Glutamatergic neuron (in vitro differentiated cells): ENCODE results near the gene CXXC4. TPM values are rescaled to one million over a fixed set of nuclear protein-coding genes. Genes with fewer than 3 reads are reported as not detected.

Experiments used
- DNase-seq: peaks from one replicate; pipeline ENCODE4 v3.0.0; 2022
- H3K27ac Mint-ChIP-seq: one replicate; pipeline ENCODE4 v1.8.0; 2020; ENCODE audit warnings: mild to moderate bottlenecking, mixed read lengths, inconsistent platforms; ENCODE audit not compliant: unreplicated experiment
- H3K27me3 Mint-ChIP-seq: one replicate; pipeline ENCODE4 v1.8.0; 2020; ENCODE audit warnings: mild to moderate bottlenecking, moderate library complexity, mixed read lengths, inconsistent platforms; ENCODE audit not compliant: unreplicated experiment
- H3K36me3 Mint-ChIP-seq: one replicate; pipeline ENCODE4 v1.8.0; 2020; ENCODE audit warnings: mild to moderate bottlenecking, mixed read lengths, inconsistent platforms; ENCODE audit not compliant: unreplicated experiment
- H3K4me1 Mint-ChIP-seq: one replicate; pipeline ENCODE4 v1.8.0; 2020; ENCODE audit warnings: mild to moderate bottlenecking, low read depth, mixed read lengths, inconsistent platforms; ENCODE audit not compliant: unreplicated experiment
- H3K4me3 Mint-ChIP-seq: one replicate; pipeline ENCODE4 v1.8.0; 2020; ENCODE audit warnings: mild to moderate bottlenecking, mixed read lengths, inconsistent platforms; ENCODE audit not compliant: unreplicated experiment
- H3K9me3 Mint-ChIP-seq: one replicate; pipeline ENCODE4 v1.8.0; 2020; ENCODE audit warnings: mild to moderate bottlenecking, moderate library complexity, mixed read lengths, inconsistent platforms; ENCODE audit not compliant: unreplicated experiment
- CTCF ChIP-seq: fragments of 200-600 bp; sonication (generic); IDR thresholded peaks from one replicate; pipeline ENCODE4 v1.5.0; 2021; ENCODE audit not compliant: partially characterized antibody, unreplicated experiment
- total RNA-seq: library from RNA; stranded (reverse); fragmentation: NEBNext Ultra II Directional; extraction: Animal tissue kit (Norgen Biotek cat#: 25700); gene quantifications from one replicate; pipeline ENCODE4 v1.2.1, GENCODE V29; 2021; ENCODE audit not compliant: unreplicated experiment

The CXXC4 gene
- total RNA-seq, 1 donor from 2014 or later, result 21.8 TPM

GRCh38 chr4:104494185-104494584 is 509 bp downstream of the CXXC4 start:
- Mint-ChIP-seq H3K4me3 (peak overlapping the region; percentile 99), H3K36me3 (no peaks in the 10 kb centered on the region), H3K27me3 (peaks cover 17% of the 10 kb centered on the region), H3K9me3 (peaks cover 16% of the 10 kb centered on the region), H3K27ac (peak overlapping the region; percentile 98), H3K4me1 (peaks cover 25% of the 10 kb centered on the region)
- DNase-seq, result no peak
- no peak for TF ChIP-seq CTCF

- peaks cover 16% of the 10 kb centered on the region for H3K9me3 Mint-ChIP-seq
Measured at GRCh38 chr4:104493081-104493831, 1.4 kb downstream of the CXXC4 start.

GRCh38 chr4:104492183-104492771 is 2.4 kb downstream of the CXXC4 start:
- H3K27ac Mint-ChIP-seq, result peak overlapping the region; percentile 98
- peaks cover 16% of the 10 kb centered on the region for H3K9me3 Mint-ChIP-seq
- TF ChIP-seq CTCF, result no peak
- peaks cover 38% of the 10 kb centered on the region for H3K4me1 Mint-ChIP-seq
- DNase-seq, result peak; percentile 30
- H3K27me3 Mint-ChIP-seq, result peaks cover 17% of the 10 kb centered on the region
- H3K4me3 Mint-ChIP-seq, result peak overlapping the region; percentile 99
- no peaks in the 10 kb centered on the region for H3K36me3 Mint-ChIP-seq

More at GRCh38 chr4:104493081-104493831, 1.4 kb downstream of the CXXC4 start:
- Mint-ChIP-seq H3K4me3 (peak overlapping the region; percentile 99), H3K4me1 (peaks cover 30% of the 10 kb centered on the region), H3K27me3 (peaks cover 17% of the 10 kb centered on the region), H3K27ac (peak overlapping the region; percentile 98), H3K36me3 (no peaks in the 10 kb centered on the region)
- DNase-seq, result no peak
- TF ChIP-seq CTCF, result no peak

DNA sequence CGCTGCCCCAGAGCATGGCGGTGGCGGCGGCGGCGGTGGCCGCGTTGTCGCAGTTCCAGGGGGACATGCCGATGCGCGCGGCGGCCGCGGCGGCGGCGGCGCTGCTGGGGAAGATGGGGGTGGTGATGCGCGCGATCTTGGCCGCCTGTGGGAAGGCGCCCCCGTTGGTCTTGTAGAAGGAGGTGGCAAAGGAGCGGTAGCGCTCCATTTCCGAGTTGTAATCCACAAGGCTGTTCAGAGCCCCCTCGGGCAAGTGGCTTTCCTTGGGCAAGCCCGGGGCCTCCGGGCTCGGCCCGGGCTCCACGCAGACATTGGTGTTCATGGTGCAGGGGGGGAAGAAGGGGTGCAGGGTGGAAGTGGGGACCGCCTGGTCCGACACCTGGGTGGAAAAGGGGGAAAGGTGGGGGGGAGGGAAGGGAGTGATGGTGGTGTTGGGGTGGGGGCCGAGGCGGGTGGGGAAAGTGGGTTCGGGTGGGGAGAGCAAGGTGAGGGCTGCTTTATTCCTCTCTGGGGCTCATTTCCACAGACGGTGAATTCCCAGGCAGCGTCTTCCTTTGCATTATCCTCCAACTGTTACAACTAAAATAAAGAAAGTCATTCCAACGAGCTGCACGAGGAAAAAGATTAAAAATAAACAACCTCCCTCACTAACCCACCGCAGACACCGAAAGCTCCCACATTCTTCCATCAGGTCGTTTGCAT is 3.1 kb downstream of the CXXC4 start:
- peaks cover 16% of the 10 kb centered on the region for H3K9me3 Mint-ChIP-seq
- H3K27me3 Mint-ChIP-seq, result peaks cover 17% of the 10 kb centered on the region
- H3K4me1 Mint-ChIP-seq, result peaks cover 44% of the 10 kb centered on the region
- TF ChIP-seq CTCF, result no peak
- H3K27ac Mint-ChIP-seq, result peak overlapping the region; percentile 85
- H3K36me3 Mint-ChIP-seq, result no peaks in the 10 kb centered on the region
- H3K4me3 Mint-ChIP-seq, result peak overlapping the region; percentile 99
- DNase-seq, result peak; percentile 69
